ENCODE results near the gene INO80.
A peak's percentile ranks its signal among the peaks of the same experiment; 100 is the strongest.
"Not testable (repeated sequence)": the region's sequence is repeated elsewhere in the genome, so short reads cannot be mapped to it uniquely, and the experiment has no call there.

INO80 gene

GRCh38 chr15:40963201-40963600 is 152.9 kb downstream of the INO80 start:
- DNase-seq (ENCODE audit: low spot score): no peak

- DNase-seq (ENCODE audit: low spot score): not testable (repeated sequence)
Measured at GRCh38 chr15:40962317-40962716, 153.8 kb downstream of the INO80 start.

GRCh38 chr15:40961740-40962139 is 154.3 kb downstream of the INO80 start:
- not testable (repeated sequence) for DNase-seq (ENCODE audit: low spot score)

GRCh38 chr15:40960925-40961324 is 155.2 kb downstream of the INO80 start:
- no peak for DNase-seq (ENCODE audit: low spot score)

GRCh38 chr15:40960151-40960885 is 155.8 kb downstream of the INO80 start:
- no peak for DNase-seq (ENCODE audit: low spot score)

- DNase-seq (ENCODE audit: low spot score): no peak
Measured at GRCh38 chr15:40959331-40960141, 156.5 kb downstream of the INO80 start.

- no peak for DNase-seq (ENCODE audit: low spot score)
Measured at GRCh38 chr15:40958723-40959122, 157.4 kb downstream of the INO80 start.

GRCh38 chr15:40958146-40958545 is 157.9 kb downstream of the INO80 start:
- no peak for DNase-seq (ENCODE audit: low spot score)

- no peak for DNase-seq (ENCODE audit: low spot score)
Measured at GRCh38 chr15:40957581-40958051, 158.5 kb downstream of the INO80 start.

GRCh38 chr15:40957041-40957555 is 159.0 kb downstream of the INO80 start:
- DNase-seq (ENCODE audit: low spot score): no peak

GRCh38 chr15:40956541-40956982 is 159.5 kb downstream of the INO80 start:
- DNase-seq (ENCODE audit: low spot score): no peak

GRCh38 chr15:40955930-40956540 is 160.0 kb downstream of the INO80 start:
- DNase-seq (ENCODE audit: low spot score): no peak

GRCh38 chr15:40955141-40955903 is 160.8 kb downstream of the INO80 start:
- DNase-seq (ENCODE audit: low spot score): no peak

- DNase-seq (ENCODE audit: low spot score): peak; percentile 15
Measured at GRCh38 chr15:40954158-40954848, 161.8 kb downstream of the INO80 start.

GRCh38 chr15:40953713-40954074 is 162.4 kb downstream of the INO80 start:
- DNase-seq (ENCODE audit: low spot score): no peak

- peak; percentile 97 for DNase-seq (ENCODE audit: low spot score)
Measured at GRCh38 chr15:40952901-40953712, 163.0 kb downstream of the INO80 start, which contains the start of gene CHAC1. TSS of gene CHAC1 (plus strand) at chr15:40953471. CDS start at chr15:40953584, 113 bp downstream.

- DNase-seq (ENCODE audit: low spot score): peak; percentile 27
Measured at GRCh38 chr15:40952301-40952900, 163.7 kb downstream of the INO80 start.

GRCh38 chr15:40951764-40952163 is 164.3 kb downstream of the INO80 start:
- no peak for DNase-seq (ENCODE audit: low spot score)

- DNase-seq (ENCODE audit: low spot score): no peak
Measured at GRCh38 chr15:40949756-40950207, 166.3 kb downstream of the INO80 start.
